Measurements from ENCODE around the gene KIDINS220.
"Not testable (repeated sequence)": the region's sequence is repeated elsewhere in the genome, so short reads cannot be mapped to it uniquely, and the experiment has no call there.

KIDINS220 gene

GRCh38 chr2:8750221-8750620 is 87.2 kb downstream of the KIDINS220 start:
- DNase-seq = no peak

GRCh38 chr2:8743261-8743660 is 94.2 kb downstream of the KIDINS220 start:
- no peak for DNase-seq

- no peak for DNase-seq
Measured at GRCh38 chr2:8740136-8740535, 97.3 kb downstream of the KIDINS220 start.

GRCh38 chr2:8737571-8738175 is 99.7 kb downstream of the KIDINS220 start:
- DNase-seq = no peak

GRCh38 chr2:8732601-8733000 is 104.8 kb downstream of the KIDINS220 start:
- DNase-seq = no peak

GRCh38 chr2:8729939-8730338 is 107.5 kb downstream of the KIDINS220 start:
- DNase-seq = no peak

- DNase-seq = not testable (repeated sequence)
Measured at GRCh38 chr2:8729101-8729500, 108.3 kb downstream of the KIDINS220 start.

GRCh38 chr2:8728305-8729015 is 109.0 kb downstream of the KIDINS220 start:
- no peak for DNase-seq

GRCh38 chr2:8725838-8726237 is 111.6 kb downstream of the KIDINS220 start:
- no peak for DNase-seq

GRCh38 chr2:8722986-8723385 is 114.4 kb downstream of the KIDINS220 start:
- DNase-seq = no peak

GRCh38 chr2:8721410-8721809 is 116.0 kb downstream of the KIDINS220 start:
- DNase-seq = no peak

GRCh38 chr2:8720741-8721140 is 116.7 kb downstream of the KIDINS220 start:
- no peak for DNase-seq

- no peak for DNase-seq
Measured at GRCh38 chr2:8719528-8719927, 117.9 kb downstream of the KIDINS220 start.

GRCh38 chr2:8714971-8715370 is 122.4 kb downstream of the KIDINS220 start:
- DNase-seq = no peak

- DNase-seq = no peak
Measured at GRCh38 chr2:8714283-8714682, 123.1 kb downstream of the KIDINS220 start.

GRCh38 chr2:8710951-8711350 is 126.5 kb downstream of the KIDINS220 start:
- no peak for DNase-seq

GRCh38 chr2:8709611-8710010 is 127.8 kb downstream of the KIDINS220 start:
- no peak for DNase-seq

GRCh38 chr2:8704906-8705305 is 132.5 kb downstream of the KIDINS220 start:
- DNase-seq = no peak

GRCh38 chr2:8701681-8702379 is 135.6 kb downstream of the KIDINS220 start:
- no peak for DNase-seq

GRCh38 chr2:8699839-8700238 is 137.6 kb downstream of the KIDINS220 start:
- no peak for DNase-seq

- DNase-seq = no peak
Measured at GRCh38 chr2:8697190-8697589, 140.2 kb downstream of the KIDINS220 start.

GRCh38 chr2:8694737-8695136 is 142.7 kb downstream of the KIDINS220 start:
- no peak for DNase-seq

- DNase-seq = peak; percentile 63
Measured at GRCh38 chr2:8693157-8693821, 144.1 kb downstream of the KIDINS220 start.

- no peak for DNase-seq
Measured at GRCh38 chr2:8692783-8693156, 144.6 kb downstream of the KIDINS220 start.

All from stimulated activated CD4-positive, alpha-beta T cell treated with anti-CD3 and anti-CD28 coated beads, Interleukin-15, amount 100 ng/mL, for 24 hours (primary cell).